Osteocyte (in vitro differentiated cells): ENCODE results near the gene PLOD3. TPM values are rescaled to one million over a fixed set of nuclear protein-coding genes. Genes with fewer than 3 reads are reported as not detected.

Source experiments
- DNase-seq: peaks from one replicate; pipeline ENCODE4 v3.0.0; 2021; ENCODE audit warnings: mixed read lengths; ENCODE audit not compliant: unreplicated experiment; ENCODE audit errors: extremely low spot score
- H3K27ac Mint-ChIP-seq: one replicate; pipeline ENCODE4 v1.8.0; 2021; ENCODE audit warnings: mild to moderate bottlenecking, mixed read lengths; ENCODE audit not compliant: unreplicated experiment
- H3K27me3 Mint-ChIP-seq: one replicate; pipeline ENCODE4 v1.8.0; 2021; ENCODE audit warnings: mixed read lengths; ENCODE audit not compliant: unreplicated experiment
- H3K36me3 Mint-ChIP-seq: one replicate; pipeline ENCODE4 v1.8.0; 2021; ENCODE audit warnings: mixed read lengths; ENCODE audit not compliant: unreplicated experiment
- H3K4me1 Mint-ChIP-seq: one replicate; pipeline ENCODE4 v1.8.0; 2021; ENCODE audit warnings: mixed read lengths; ENCODE audit not compliant: unreplicated experiment
- H3K4me3 Mint-ChIP-seq: one replicate; pipeline ENCODE4 v1.8.0; 2021; ENCODE audit warnings: mild to moderate bottlenecking, moderate library complexity, mixed read lengths; ENCODE audit not compliant: unreplicated experiment
- H3K9me3 Mint-ChIP-seq: one replicate; pipeline ENCODE4 v1.8.0; 2021; ENCODE audit warnings: mixed read lengths; ENCODE audit not compliant: unreplicated experiment
- total RNA-seq: library from RNA; stranded (reverse); gene quantifications from 2 replicates; pipeline ENCODE4 v1.2.1, GENCODE V29; 2021
- TF ChIP-seq, protein P1 (sequence below): fragments of 200-600 bp; sonication (generic); IDR thresholded peaks from 2 replicates; pipeline ENCODE4 v1.5.0; 2021; ENCODE audit warnings: antibody characterized with exemption, mild to moderate bottlenecking, moderate library complexity

The PLOD3 gene
- total RNA-seq, 1 donor from 2014 or later: 110 TPM

DNA sequence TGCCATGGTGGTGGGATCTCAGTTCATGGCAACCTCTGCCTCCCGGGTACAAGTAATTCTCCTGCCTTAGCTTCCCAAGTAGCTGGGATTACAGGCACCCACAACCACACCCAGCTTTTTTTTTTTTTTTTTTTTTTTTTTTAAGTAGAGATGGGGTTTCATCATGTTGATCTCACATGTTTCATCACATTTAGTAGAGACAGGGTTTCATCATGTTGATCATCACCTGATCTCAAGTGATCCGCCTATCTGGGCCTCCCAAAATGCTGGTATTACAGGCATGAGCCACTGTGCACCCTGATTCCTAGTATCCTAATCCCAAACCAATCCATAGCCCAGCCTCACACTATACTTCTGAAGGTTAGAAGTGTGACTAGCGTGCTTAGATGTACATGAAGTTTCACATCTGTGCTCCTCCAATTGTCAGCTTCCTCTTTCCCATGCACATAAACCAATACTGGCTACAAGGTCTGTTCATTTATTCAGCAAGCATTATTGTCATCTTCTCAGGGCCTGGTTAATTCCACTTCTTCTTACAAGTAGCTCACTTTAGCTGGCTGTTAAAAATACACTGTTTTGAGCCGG lies 30.4 kb downstream of the PLOD3 start:
- no peaks in the 10 kb centered on the region for H3K36me3 Mint-ChIP-seq
- H3K9me3 Mint-ChIP-seq: no peaks in the 10 kb centered on the region
- no peak for DNase-seq
- TF ChIP-seq, protein P1, sequence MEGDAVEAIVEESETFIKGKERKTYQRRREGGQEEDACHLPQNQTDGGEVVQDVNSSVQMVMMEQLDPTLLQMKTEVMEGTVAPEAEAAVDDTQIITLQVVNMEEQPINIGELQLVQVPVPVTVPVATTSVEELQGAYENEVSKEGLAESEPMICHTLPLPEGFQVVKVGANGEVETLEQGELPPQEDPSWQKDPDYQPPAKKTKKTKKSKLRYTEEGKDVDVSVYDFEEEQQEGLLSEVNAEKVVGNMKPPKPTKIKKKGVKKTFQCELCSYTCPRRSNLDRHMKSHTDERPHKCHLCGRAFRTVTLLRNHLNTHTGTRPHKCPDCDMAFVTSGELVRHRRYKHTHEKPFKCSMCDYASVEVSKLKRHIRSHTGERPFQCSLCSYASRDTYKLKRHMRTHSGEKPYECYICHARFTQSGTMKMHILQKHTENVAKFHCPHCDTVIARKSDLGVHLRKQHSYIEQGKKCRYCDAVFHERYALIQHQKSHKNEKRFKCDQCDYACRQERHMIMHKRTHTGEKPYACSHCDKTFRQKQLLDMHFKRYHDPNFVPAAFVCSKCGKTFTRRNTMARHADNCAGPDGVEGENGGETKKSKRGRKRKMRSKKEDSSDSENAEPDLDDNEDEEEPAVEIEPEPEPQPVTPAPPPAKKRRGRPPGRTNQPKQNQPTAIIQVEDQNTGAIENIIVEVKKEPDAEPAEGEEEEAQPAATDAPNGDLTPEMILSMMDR: no peak
- no peak overlapping the region for H3K27ac Mint-ChIP-seq
- H3K4me1 Mint-ChIP-seq: peaks cover 4% of the 10 kb centered on the region
- H3K4me3 Mint-ChIP-seq: no peak overlapping the region
- peaks cover 9% of the 10 kb centered on the region for H3K27me3 Mint-ChIP-seq

DNA sequence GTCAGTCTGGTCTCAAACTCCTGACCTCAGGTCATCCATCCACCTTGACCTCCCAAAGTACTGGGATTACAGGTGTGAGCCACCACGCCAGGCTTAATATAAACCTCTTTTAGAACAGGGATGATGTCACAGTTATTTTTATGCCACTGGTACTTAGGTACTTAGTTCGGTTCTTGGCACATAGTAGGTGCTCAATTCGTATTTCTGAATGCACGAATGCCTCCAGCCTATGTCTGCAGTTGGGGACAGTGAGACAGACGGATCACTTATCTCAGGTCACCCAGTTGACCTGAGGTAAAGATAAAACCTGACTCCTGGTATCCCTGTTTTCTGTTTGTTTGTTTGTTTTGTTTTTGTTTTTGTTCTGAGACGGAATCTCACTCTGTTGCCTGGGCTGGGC lies 31.2 kb downstream of the PLOD3 start:
- peaks cover 4% of the 10 kb centered on the region for H3K4me1 Mint-ChIP-seq
- no peak for DNase-seq
- H3K9me3 Mint-ChIP-seq: no peaks in the 10 kb centered on the region
- TF ChIP-seq, protein P1: no peak
- no peak overlapping the region for H3K27ac Mint-ChIP-seq
- no peak overlapping the region for H3K4me3 Mint-ChIP-seq
- H3K27me3 Mint-ChIP-seq: peaks cover 10% of the 10 kb centered on the region
- no peaks in the 10 kb centered on the region for H3K36me3 Mint-ChIP-seq

DNA sequence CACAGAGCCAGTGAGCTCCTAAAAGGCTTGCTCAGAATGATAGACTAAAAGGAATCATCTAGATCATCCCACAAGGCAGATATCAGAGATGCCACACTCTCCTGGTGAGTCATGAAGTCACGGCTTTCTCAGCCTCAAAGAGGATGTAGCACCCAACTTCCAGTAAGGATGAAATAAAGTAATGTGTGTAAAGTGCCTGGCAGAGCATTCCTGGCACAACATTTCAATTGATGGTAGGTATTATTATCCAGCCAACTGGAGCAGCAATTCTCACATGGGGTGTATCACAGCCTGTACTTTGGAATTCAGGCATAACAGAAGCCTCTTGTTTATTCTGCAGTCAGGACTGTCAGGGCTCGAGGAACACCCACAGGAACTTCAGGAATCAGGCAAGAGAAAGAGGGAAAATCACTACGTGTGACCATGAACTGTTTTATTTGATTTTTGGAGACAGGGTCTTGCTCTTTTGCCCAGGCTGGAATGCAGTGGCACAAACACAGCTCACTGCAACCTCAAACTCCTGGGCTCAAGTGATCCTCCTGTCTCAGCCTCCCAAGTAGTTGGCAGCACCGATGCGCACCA lies 32.0 kb downstream of the PLOD3 start:
- Mint-ChIP-seq H3K27me3 (peaks cover 17% of the 10 kb centered on the region), H3K4me3 (no peak overlapping the region), H3K27ac (no peak overlapping the region), H3K9me3 (no peaks in the 10 kb centered on the region), H3K36me3 (no peaks in the 10 kb centered on the region), H3K4me1 (peaks cover 8% of the 10 kb centered on the region)
- no peak for DNase-seq
- TF ChIP-seq, protein P1: no peak

DNA sequence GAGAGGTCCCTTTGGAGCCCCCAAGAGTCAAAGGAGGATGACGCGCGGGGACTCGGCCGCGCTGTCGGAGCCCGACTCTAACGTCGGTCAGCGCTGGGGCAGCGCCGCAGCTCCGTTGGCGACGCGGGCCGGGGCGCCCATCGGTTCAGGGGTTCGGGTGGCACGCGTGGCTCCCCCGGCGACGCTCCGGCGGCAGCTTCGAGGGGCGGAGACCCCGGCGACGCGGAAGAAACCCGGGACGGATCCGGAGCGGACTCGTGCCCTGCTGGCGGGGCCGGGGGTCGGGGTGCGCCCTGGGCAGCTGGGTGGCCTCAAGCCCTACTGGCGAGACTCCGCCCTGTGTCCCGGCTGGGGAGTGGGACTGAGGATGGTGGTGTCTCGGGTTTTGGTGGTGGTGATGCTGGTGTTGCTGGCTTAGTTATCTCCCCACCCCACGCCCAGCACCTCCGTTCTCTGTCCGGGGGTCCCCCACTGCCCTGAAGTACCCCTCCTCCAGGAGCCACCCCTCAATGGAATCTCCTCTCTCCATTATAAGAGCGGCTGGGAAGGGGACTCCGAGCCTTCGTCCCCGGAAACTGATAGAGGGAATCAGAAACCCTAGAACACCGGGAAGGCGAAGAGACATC lies 37.1 kb downstream of the PLOD3 start, which contains the start of gene NAT16:
Gene NAT16, minus strand, starts transcription at position 164 of the 626 bp plus-strand sequence. CDS start 5,486 bp downstream, outside the sequence.
- Mint-ChIP-seq H3K27me3 (peaks cover 50% of the 10 kb centered on the region), H3K4me3 (peak within 1 kb of the TSS; percentile 68), H3K36me3 (no peaks in the 10 kb centered on the region), H3K4me1 (peaks cover 14% of the 10 kb centered on the region), H3K27ac (no peak within 1 kb of the TSS), H3K9me3 (no peaks in the 10 kb centered on the region)
- TF ChIP-seq, protein P1: no peak
- no peak for DNase-seq

DNA sequence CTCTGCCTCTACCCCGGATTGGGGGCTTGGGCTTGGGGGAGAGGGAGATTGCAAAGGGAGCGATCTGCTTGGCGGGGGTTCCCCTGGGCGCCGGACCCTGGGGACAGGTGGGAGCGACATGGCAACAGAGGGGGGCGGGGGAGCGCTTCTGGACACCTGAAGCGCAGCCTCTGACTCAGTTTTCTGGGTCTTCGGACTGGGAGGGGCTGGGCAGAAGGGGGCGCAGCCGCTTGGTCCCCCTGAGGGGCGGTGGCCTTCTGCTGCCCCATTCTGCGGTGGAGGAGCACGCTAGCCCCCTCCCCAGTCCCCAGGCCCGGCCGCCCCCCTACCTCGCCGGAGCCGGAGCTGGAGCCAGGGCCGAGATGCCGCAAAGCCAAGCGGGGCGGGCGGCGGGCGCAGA lies 37.7 kb downstream of the PLOD3 start:
- Mint-ChIP-seq H3K9me3 (no peaks in the 10 kb centered on the region), H3K4me1 (peaks cover 14% of the 10 kb centered on the region), H3K27me3 (peaks cover 54% of the 10 kb centered on the region), H3K36me3 (no peaks in the 10 kb centered on the region), H3K27ac (no peak overlapping the region), H3K4me3 (peak overlapping the region; percentile 4)
- DNase-seq: no peak
- TF ChIP-seq, protein P1: no peak
